A549 (cell line): Measurements from ENCODE around the gene MOSMO. TPM values are rescaled to one million over a fixed set of nuclear protein-coding genes. Genes with fewer than 3 reads are reported as not detected.
A peak's percentile ranks its signal among the peaks of the same experiment; 100 is the strongest.

Experiments used
- ATAC-seq, 2 experiments: fragments of 200-7000 bp in 1 of 2; fragments of >200 bp in 1 of 2; cut with Nextera tagmentation in 1 of 2; cut with Tn5 transposase in 1 of 2; 3 replicates each; pipeline versions ENCODE4 v1.8.0 to v1.9.1; 2018 to 2020; ENCODE audit warnings: mild to moderate bottlenecking in 1 of 2, moderate library complexity in 1 of 2
- CTCF ChIA-PET: fragments of 300-600 bp; sonication (Branson Sonifier 250); formaldehyde crosslinking; extraction: SDS; loops from one replicate; lab custom pipeline; 2021; ENCODE audit warnings: antibody characterized with exemption, inconsistent platforms; lab: Yijun Ruan, JAX
- POLR2A ChIA-PET: fragments of 350-600 bp; formaldehyde crosslinking; extraction: SDS; loops from one replicate; lab custom pipeline; 2021; ENCODE audit warnings: antibody characterized with exemption, inconsistent platforms; lab: Yijun Ruan, JAX
- DNase-seq, 2 experiments: peaks; one replicate each; pipeline versions ENCODE4 v3.0.0 to v3.0.0-alpha.2; 2011 to 2016; ENCODE audit warnings: low read depth in 1 of 2, low spot score in 1 of 2
- FAIRE-seq: peaks from 2 replicates; lab custom pipeline; 2011; peaks lifted over from hg19 to GRCh38; lab: Jason Lieb, UNC
- H3K27ac ChIP-seq, 2 experiments: fragments of >200 bp; sonication (Bioruptor Twin); formaldehyde crosslinking; 3 replicates each; pipeline ENCODE4 v1.5.1; 2016 to 2017
- H3K4me1 ChIP-seq: fragments of >200 bp; sonication (Bioruptor Twin); formaldehyde crosslinking; 3 replicates; pipeline ENCODE4 v1.6.1; 2016
- H3K4me2 ChIP-seq: fragments of >200 bp; sonication (Bioruptor Twin); formaldehyde crosslinking; 3 replicates; pipeline ENCODE4 v1.6.1; 2016
- H3K4me3 ChIP-seq: fragments of >200 bp; sonication (Bioruptor Twin); formaldehyde crosslinking; 3 replicates; pipeline ENCODE4 v1.5.1; 2016
- H3K9me3 ChIP-seq: fragments of >200 bp; sonication (Bioruptor Twin); formaldehyde crosslinking; 3 replicates; pipeline ENCODE4 v1.6.1; 2016
- ATOH8 ChIP-seq: fragments of 250-450 bp; sonication (Bioruptor Pico); IDR thresholded peaks from 2 replicates; pipeline ENCODE4 v1.5.0; 2020; ENCODE audit warnings: low read depth, mild to moderate bottlenecking, moderate library complexity
- BHLHE40 ChIP-seq: IDR thresholded peaks from 2 replicates; pipeline ENCODE4 v1.6.1; 2012; ENCODE audit warnings: low read depth, low read length, inconsistent platforms
- CBX8 ChIP-seq: fragments of 200-600 bp; sonication (generic); IDR thresholded peaks from 2 replicates; pipeline ENCODE4 v1.6.1; 2016
- CEBPB ChIP-seq, 2 experiments: fragments of >200 bp in 1 of 2; sonication (Bioruptor Twin) in 1 of 2; formaldehyde crosslinking in 1 of 2; IDR thresholded peaks; 2 replicates each; pipeline ENCODE4 v1.6.1; 2012 to 2016
- CHD2 ChIP-seq: fragments of 150-350 bp; IDR thresholded peaks from 2 replicates; pipeline ENCODE4 v1.6.1; 2014; ENCODE audit warnings: low read length; ENCODE audit not compliant: partially characterized antibody
- CHD4 ChIP-seq: fragments of 200-600 bp; sonication (generic); IDR thresholded peaks from 2 replicates; pipeline ENCODE4 v1.6.1; 2016; ENCODE audit warnings: antibody characterized with exemption, mild to moderate bottlenecking, borderline replicate concordance
- E2F6 ChIP-seq: IDR thresholded peaks from 2 replicates; pipeline ENCODE4 v1.6.1; 2012; ENCODE audit warnings: low read depth, borderline replicate concordance
- EHMT2 ChIP-seq: fragments of 200-600 bp; sonication (generic); IDR thresholded peaks from 2 replicates; pipeline ENCODE4 v1.6.1; 2016; ENCODE audit warnings: antibody characterized with exemption, low read depth, mild to moderate bottlenecking, moderate library complexity
- EP300 ChIP-seq, 2 experiments: fragments of >200 bp; sonication (Bioruptor Twin); formaldehyde crosslinking; IDR thresholded peaks; 2 replicates in 1 of 2; 3 replicates in 1 of 2; pipeline ENCODE4 v1.6.1; 2016 to 2017
- FOSB ChIP-seq: fragments of 250-450 bp; sonication (Bioruptor Pico); IDR thresholded peaks from 2 replicates; pipeline ENCODE4 v1.5.0; 2020; ENCODE audit warnings: mild to moderate bottlenecking, moderate library complexity
- FOXS1 ChIP-seq: fragments of 250-450 bp; sonication (Bioruptor Pico); IDR thresholded peaks from 2 replicates; pipeline ENCODE4 v1.5.0; 2020; ENCODE audit warnings: mild to moderate bottlenecking, moderate library complexity
- HDAC2 ChIP-seq: fragments of 200-600 bp; sonication (generic); IDR thresholded peaks from 2 replicates; pipeline ENCODE4 v1.6.1; 2016
- HES2 ChIP-seq: fragments of >200 bp; sonication (Bioruptor Twin); formaldehyde crosslinking; IDR thresholded peaks from 2 replicates; pipeline ENCODE4 v1.6.1; 2016
- HEYL ChIP-seq: fragments of 250-450 bp; sonication (Bioruptor Pico); IDR thresholded peaks from 2 replicates; pipeline ENCODE4 v1.8.0; 2021; ENCODE audit warnings: mild to moderate bottlenecking, moderate library complexity
- HMGXB4 ChIP-seq: fragments of 250-450 bp; sonication (Bioruptor Pico); IDR thresholded peaks from 2 replicates; pipeline ENCODE4 v1.5.0; 2021; ENCODE audit warnings: mild to moderate bottlenecking, moderate library complexity, borderline replicate concordance
- HOXA7 ChIP-seq: fragments of 250-450 bp; sonication (Bioruptor Pico); IDR thresholded peaks from 2 replicates; pipeline ENCODE4 v1.5.0; 2020; ENCODE audit warnings: mild to moderate bottlenecking, moderate library complexity
- HOXB5 ChIP-seq: fragments of 250-450 bp; sonication (Bioruptor Pico); IDR thresholded peaks from 2 replicates; pipeline ENCODE4 v1.5.0; 2020; ENCODE audit warnings: mild to moderate bottlenecking, moderate library complexity
- JUN ChIP-seq, 2 experiments: fragments of >200 bp; sonication (Bioruptor Twin); formaldehyde crosslinking; IDR thresholded peaks; 2 replicates in 1 of 2; 3 replicates in 1 of 2; pipeline ENCODE4 v1.6.1; 2016 to 2017
- JUNB ChIP-seq: fragments of >200 bp; sonication (Bioruptor Twin); formaldehyde crosslinking; IDR thresholded peaks from 2 replicates; pipeline ENCODE4 v1.6.1; 2016
- KDM1A ChIP-seq: fragments of 200-600 bp; sonication (generic); IDR thresholded peaks from 2 replicates; pipeline ENCODE4 v1.6.1; 2016; ENCODE audit warnings: low read depth, mild to moderate bottlenecking
- MAFK ChIP-seq: fragments of 450-650 bp; IDR thresholded peaks from 2 replicates; pipeline ENCODE4 v1.6.1; 2014; ENCODE audit not compliant: partially characterized antibody
- NR3C1 ChIP-seq: fragments of >200 bp; sonication (Bioruptor Twin); formaldehyde crosslinking; IDR thresholded peaks from 3 replicates; pipeline ENCODE4 v1.6.1; 2017
- PBX3 ChIP-seq: IDR thresholded peaks from 2 replicates; pipeline ENCODE4 v1.6.1; 2012
- RAD21 ChIP-seq, 2 experiments: fragments of >200 bp in 1 of 2; sonication (Bioruptor Twin) in 1 of 2; formaldehyde crosslinking in 1 of 2; IDR thresholded peaks in 1 of 2; conservative IDR thresholded peaks in 1 of 2; 2 replicates in 1 of 2; 3 replicates in 1 of 2; pipeline ENCODE4 v1.6.1; 2012 to 2018; ENCODE audit warnings: inconsistent platforms in 1 of 2
- SMC3 ChIP-seq: fragments of >200 bp; sonication (Bioruptor Twin); formaldehyde crosslinking; IDR thresholded peaks from 3 replicates; pipeline ENCODE4 v1.6.1; 2018; ENCODE audit warnings: inconsistent platforms
- TP53 ChIP-seq: fragments of 250-450 bp; sonication (Bioruptor Pico); IDR thresholded peaks from 2 replicates; pipeline ENCODE4 v1.5.0; 2021; ENCODE audit warnings: mild to moderate bottlenecking, moderate library complexity
- ZFP36 ChIP-seq: fragments of 450-650 bp; IDR thresholded peaks from 2 replicates; pipeline ENCODE4 v1.6.1; 2014; ENCODE audit warnings: borderline replicate concordance; ENCODE audit not compliant: partially characterized antibody
- ZSCAN20 ChIP-seq: fragments of 250-450 bp; sonication (Bioruptor Pico); IDR thresholded peaks from 2 replicates; pipeline ENCODE4 v1.8.0; 2022; ENCODE audit warnings: mild to moderate bottlenecking, moderate library complexity
- WGBS: methylation state at CpG from one replicate; pipeline ENCODE4 v1.1.6; 2017; ENCODE audit errors: missing lambda C conversion rate; 5-methylcytosine and 5-hydroxymethylcytosine counted together
- polyA plus RNA-seq, 4 experiments: library from polyadenylated mRNA; depleted of rRNA in 3 of 4; stranded (reverse); fragments of >200 nt; fragmentation: RNase III in 1 of 4; extraction: RNeasy Plus Mini Kit Qiagen cat#74134 plus additional on column Dnase treatment in 1 of 4; gene quantifications; 2 replicates in 3 of 4; 3 replicates in 1 of 4; pipeline ENCODE4 v1.2.3, GENCODE V29; 2011 to 2017

The MOSMO gene
- polyA plus RNA-seq, 2 of the 4 experiments (the other 2 are of a cell fraction) = 9.7 to 14.4 TPM

GRCh38 chr16:22054847-22055590 lies 47.1 kb downstream of the MOSMO start:
- CTCF ChIA-PET = interaction anchor here (1.0 to 2.1 kb wide), 3 partner anchors 13 to 44 kb away, joined by 3 to 9 read pairs (median 4); no protein-coding TSS in a partner anchor

GRCh38 chr16:22055881-22056280 lies 48.0 kb downstream of the MOSMO start:
- WGBS = 88% methylated on average over 5 of the region's 5 CpGs
- no peaks in the 10 kb centered on the region for H3K9me3 ChIP-seq
- no peak overlapping the region for H3K27ac ChIP-seq
- H3K4me3 ChIP-seq = no peak overlapping the region
- FAIRE-seq (no peak), ATAC-seq (0 out of 6 replicates have a peak, but pooled peaks of 1 of the 2 experiments have one; percentile 33), DNase-seq (no peak)
- ChIA-PET POLR2A (interaction anchor here (0.6 kb wide), 1 partner anchor 31 kb away, joined by 3 read pairs; no protein-coding TSS in a partner anchor), CTCF (interaction anchor here (1.0 to 2.1 kb wide), 3 partner anchors 12 to 43 kb away, joined by 3 to 9 read pairs (median 4); no protein-coding TSS in a partner anchor)
- no peak overlapping the region for H3K4me2 ChIP-seq
- H3K4me1 ChIP-seq = no peaks in the 10 kb centered on the region
- no peak for TF ChIP-seq HDAC2
- no peak for TF ChIP-seq CHD4
- TF ChIP-seq SMC3 = no peak
- TF ChIP-seq EP300 (IDR thresholded peaks at IDR 0.05) = no peak
- TF ChIP-seq KDM1A = no peak
- TF ChIP-seq FOSB (CRISPR knock-in tag) = no peak
- no peak for TF ChIP-seq FOXS1 (CRISPR knock-in tag)
- TF ChIP-seq CHD2 = no peak
- TF ChIP-seq HES2 = no peak
- TF ChIP-seq E2F6 = no peak

More at GRCh38 chr16:22054847-22055590, 47.1 kb downstream of the MOSMO start:
- Histone ChIP-seq H3K4me3 (no peak overlapping the region), H3K27ac (no peak overlapping the region), H3K4me2 (no peak overlapping the region), H3K4me1 (no peaks in the 10 kb centered on the region), H3K9me3 (no peaks in the 10 kb centered on the region)
- DNase-seq = no peak
- ATAC-seq = no peak
- TF ChIP-seq HDAC2 (no peak), EHMT2 (no peak), HOXA7 (CRISPR knock-in tag) (no peak), ZFP36 (no peak), MAFK (peak; percentile 83)
- 88% methylated on average over 5 of the region's 5 CpGs for WGBS
- FAIRE-seq = no peak
- POLR2A ChIA-PET = no interaction called here

GRCh38 chr16:22063888-22064467 lies 56.1 kb downstream of the MOSMO start:
- no peak overlapping the region for H3K27ac ChIP-seq
- H3K9me3 ChIP-seq = peaks cover 8% of the 10 kb centered on the region; the same call in 1 of the 3 replicates
- TF ChIP-seq MAFK (no peak), ATOH8 (no peak), RAD21 (conservative IDR thresholded peaks at IDR 0.05 in 1 of 2, IDR thresholded peaks at IDR 0.05 in 1 of 2) (no peak), PBX3 (no peak), EHMT2 (no peak), HEYL (CRISPR knock-in tag) (no peak), JUNB (no peak), HOXA7 (CRISPR knock-in tag) (no peak), HES2 (no peak), ZSCAN20 (CRISPR knock-in tag) (no peak), HOXB5 (no peak), JUN (IDR thresholded peaks at IDR 0.05) (no peak), CBX8 (no peak), CHD4 (no peak), CEBPB (IDR thresholded peaks at IDR 0.05) (no peak), HMGXB4 (CRISPR knock-in tag) (no peak), NR3C1 (no peak), TP53 (CRISPR knock-in tag) (no peak), BHLHE40 (no peak)
- no peaks in the 10 kb centered on the region for H3K4me1 ChIP-seq
- DNase-seq = no peak
- POLR2A ChIA-PET = no interaction called here
- no peak overlapping the region for H3K4me2 ChIP-seq
- no peak for ATAC-seq
- H3K4me3 ChIP-seq = no peak overlapping the region
- CTCF ChIA-PET = interaction anchor here (0.9 to 2.8 kb wide), 3 partner anchors 14 to 125 kb away, joined by 3 to 26 read pairs (median 4); no protein-coding TSS in a partner anchor
- FAIRE-seq = no peak
- WGBS = 84% methylated on average over 1 of the region's 1 CpG
